ENCODE measurements around the gene NAV3.

The NAV3 gene

GRCh38 chr12:77998236-77998786 is 167.6 kb downstream of the NAV3 start:
- DNase-seq, result no peak

DNA sequence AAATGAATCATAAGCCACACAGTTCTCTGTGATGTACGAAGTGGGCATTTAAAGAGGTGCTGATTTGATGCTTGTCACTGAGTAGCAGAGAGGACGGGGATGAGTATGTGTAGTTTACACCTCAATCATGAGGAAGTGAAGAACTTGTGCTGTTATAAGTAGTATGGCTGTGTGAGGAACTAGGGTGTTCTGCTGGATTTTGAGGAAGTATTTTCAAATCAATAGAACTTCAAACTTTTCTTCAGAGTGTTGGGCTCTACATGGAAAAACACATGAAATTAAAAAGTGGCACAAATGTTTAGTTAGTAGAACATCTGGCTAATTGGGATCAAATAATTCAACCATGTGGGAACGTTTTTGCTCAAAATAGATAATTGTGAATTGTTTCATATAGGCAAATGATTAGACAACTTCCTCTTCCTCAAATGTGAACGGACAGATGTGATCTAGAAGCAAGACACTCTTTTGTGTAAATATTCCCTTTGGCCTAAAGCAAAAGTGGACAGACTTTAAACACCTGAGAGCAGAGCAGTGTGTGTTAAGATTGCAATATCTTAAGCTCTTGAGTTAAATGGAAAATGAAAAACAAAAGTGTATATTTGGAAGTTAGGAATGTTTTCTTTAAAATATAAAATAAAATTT is 168.5 kb downstream of the NAV3 start:
- DNase-seq, result no peak

GRCh38 chr12:78002878-78003277 is 172.2 kb downstream of the NAV3 start:
- DNase-seq, result no peak

DNA sequence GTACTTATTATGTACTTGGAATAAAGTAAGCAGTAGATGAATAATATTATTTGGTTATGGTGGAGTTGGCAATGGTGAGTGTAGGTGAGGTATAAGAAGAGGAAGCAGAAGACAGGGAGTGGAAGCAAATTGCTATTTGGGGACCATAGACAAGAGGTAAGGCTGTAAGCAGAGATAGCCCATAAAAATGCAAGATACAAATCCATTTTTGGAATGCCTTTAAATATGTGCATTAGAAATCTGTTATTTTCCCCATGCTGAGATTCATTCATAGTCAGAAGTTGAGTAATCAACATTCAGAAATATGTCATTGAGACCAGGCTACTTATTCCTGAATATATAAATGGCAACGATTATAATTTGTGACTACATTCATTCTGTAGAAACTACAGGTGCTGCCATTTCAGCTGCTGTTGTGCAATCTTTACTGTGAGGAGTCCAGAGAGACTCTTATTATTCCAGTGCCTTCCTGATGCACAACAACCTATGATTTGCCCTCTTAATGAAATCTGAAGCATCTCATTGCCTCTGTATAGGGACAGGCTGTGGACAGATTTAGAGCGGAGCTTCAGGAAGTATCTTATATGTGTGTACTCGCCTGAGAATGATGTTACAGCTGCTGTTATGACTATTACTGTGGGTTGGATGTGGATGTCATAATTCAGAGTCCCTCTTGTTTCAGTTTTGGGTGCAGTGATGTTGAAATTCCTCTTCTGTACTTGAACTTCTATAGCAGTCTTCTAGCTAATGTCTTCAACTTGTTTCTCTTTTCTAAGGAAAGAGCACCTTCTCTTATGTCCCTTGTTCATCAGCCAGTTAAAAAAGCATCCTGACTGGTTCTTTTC is 173.8 kb downstream of the NAV3 start:
- no peak for DNase-seq

GRCh38 chr12:78005094-78005492 is 174.4 kb downstream of the NAV3 start:
- DNase-seq, result no peak

- no peak for DNase-seq
These were observed 176.5 kb downstream of the NAV3 start for GRCh38 chr12:78007173-78007572.

DNA sequence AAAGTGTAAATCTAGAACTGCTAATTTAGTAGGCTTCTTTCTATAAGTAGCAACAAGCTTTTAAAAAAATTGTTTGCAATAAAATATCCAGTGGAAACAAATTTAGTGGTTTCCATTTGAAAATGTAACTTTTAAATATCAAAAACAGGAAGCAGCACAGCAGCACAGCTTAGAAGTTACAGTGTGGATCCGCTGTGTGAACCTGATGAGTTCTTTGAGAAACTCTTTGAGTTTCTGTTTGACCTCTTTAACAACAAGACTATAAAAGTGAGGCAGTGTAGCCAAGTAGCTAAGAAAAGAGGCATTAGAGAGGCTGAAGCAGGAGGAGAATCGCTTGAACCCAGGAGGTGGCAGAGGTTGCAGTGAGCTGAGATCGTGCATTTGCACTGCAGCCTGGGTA is 178.3 kb downstream of the NAV3 start:
- DNase-seq, result no peak

- DNase-seq, result no peak
These were observed 187.6 kb downstream of the NAV3 start for GRCh38 chr12:78018171-78018910.

GRCh38 chr12:78018939-78019338 is 188.2 kb downstream of the NAV3 start:
- DNase-seq, result no peak

DNA sequence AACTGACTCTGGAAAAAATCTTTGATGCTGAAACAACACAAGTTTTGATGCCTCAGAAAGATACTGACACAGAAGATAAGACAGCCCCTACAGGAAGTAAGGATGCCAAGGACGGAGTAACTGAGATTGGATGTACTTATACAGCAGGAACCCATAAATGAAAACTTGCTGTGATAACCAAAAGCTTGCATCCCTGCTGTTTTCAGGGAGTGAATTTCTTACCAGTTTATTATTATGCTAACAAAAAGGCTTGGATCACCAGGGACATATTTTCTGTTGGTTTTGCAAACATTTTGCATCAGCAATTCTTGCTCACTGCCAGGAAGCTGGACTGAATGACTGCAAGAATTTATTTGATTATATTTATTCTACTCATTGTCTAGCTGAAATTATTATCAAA is 197.7 kb downstream of the NAV3 start:
- no peak for DNase-seq

DNA sequence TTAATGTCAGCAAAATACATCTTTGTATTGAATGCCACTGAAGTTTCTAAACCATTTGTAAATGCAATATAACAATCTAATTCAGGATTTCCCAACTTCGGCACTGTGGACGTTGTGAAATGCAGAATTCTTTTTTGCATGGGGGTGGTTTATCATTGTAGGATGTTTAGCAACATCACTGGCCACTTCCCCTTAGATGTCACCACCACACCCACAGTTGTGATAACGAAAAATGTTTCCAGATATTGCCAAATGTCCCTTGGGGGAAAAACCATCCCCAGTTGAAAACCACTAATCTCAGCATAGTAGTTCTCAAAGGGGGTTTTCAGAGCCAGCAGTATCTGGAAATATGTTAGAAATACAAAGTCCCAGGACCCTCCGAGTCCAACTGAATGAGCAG is 203.3 kb downstream of the NAV3 start:
- DNase-seq, result no peak

DNA sequence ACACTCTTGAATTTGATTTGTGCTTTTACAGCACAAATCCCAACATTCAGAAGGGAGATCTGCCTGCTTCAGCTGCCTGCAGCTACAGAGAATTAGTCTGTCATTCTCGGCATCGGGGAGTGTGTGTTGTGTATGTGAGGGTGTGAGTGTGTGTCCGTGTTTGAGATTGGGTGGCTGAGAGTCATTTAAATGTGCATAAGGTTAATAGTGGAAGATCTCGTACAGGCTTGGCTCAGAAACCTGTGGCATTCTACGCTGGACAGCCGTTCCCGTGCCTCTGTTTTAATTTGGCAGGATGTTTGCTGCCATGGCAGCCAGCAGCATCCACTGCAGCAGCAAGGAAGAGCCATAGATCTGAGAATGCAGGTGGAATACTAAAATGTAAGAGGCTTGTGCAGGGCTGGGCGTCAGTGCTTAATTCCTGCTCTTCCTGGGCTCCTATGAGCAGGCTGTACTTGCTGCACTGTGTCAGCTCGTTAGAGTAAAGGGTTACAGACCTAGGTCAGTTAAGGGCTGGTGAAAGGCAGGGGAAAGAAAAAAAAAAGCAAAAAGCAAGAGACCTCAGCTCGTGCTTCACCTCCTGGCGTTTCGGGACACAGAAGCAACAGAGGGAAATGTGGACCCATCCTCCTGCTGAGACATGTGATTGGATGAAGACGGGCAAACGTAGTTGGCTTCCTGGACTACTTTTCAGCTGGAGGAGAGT is 205.4 kb downstream of the NAV3 start:
- DNase-seq, result no peak

- DNase-seq, result no peak
These were observed 206.2 kb downstream of the NAV3 start for GRCh38 chr12:78036874-78037273.

GRCh38 chr12:78037707-78038106 is 207.0 kb downstream of the NAV3 start:
- DNase-seq, result no peak

DNA sequence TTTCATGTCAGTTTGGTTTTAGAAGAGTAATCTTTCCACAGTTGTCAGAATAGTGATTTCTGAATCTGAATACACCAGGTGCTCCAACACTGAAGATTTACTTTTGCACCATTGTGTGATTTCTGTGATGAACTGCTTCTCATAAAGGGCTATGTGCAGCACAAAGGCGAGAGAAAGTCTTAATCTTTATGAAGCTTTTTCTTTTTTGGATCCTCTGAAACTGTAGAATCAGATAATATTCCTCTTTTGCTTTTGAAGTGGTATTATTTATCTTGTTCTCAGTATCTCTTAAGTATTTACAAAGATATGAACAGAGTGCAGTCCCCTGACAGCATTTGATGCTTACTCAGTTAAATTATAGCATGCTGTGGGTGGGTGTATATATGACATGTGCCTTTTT is 207.8 kb downstream of the NAV3 start:
- DNase-seq, result no peak

- no peak for DNase-seq
These were observed 208.3 kb downstream of the NAV3 start for GRCh38 chr12:78038986-78039385.

DNA sequence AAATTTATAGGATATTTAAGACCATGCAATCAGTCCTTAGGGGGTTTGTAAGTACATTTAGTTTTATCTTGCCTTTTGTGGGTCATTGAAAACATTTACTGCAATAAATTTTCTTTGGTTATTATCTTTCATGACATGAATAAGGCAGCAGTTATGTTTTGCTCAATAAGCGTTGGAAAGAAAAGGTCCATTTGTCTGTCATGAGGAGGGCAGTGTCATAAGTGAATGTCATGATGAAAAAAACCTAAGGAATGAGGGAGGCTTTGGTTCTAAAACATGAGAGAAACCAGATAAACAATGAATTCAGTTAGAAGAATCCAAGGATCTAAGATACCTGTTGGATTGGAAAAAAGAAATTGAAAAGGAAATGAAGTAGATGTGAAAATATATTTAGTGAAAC is 209.4 kb downstream of the NAV3 start:
- DNase-seq, result no peak

- no peak for DNase-seq
These were observed 220.1 kb downstream of the NAV3 start for GRCh38 chr12:78050790-78051189.

GRCh38 chr12:78055545-78055944 is 224.9 kb downstream of the NAV3 start:
- no peak for DNase-seq

DNA sequence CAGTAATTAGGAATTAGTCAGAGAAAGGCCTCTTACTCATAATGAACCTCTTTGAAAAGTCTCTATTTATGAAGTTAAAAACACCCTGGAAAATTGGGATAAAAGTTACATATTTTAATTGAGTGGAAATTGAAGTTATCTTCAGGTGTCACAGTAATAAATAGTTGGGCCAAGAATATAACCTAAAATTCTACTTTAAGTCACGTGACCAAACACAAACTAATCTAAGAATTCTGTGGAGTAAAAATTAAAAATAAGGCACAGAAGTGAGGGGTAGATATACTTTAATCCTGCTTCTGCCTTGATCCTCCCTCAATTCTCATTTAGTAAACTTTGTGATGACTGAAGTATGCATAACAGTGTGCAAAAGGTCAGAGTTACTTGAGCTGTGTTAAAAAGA is 226.4 kb downstream of the NAV3 start:
- no peak for DNase-seq

GRCh38 chr12:78060186-78060585 is 229.5 kb downstream of the NAV3 start:
- DNase-seq, result no peak

GRCh38 chr12:78062786-78063185 is 232.1 kb downstream of the NAV3 start:
- DNase-seq, result no peak
